SU-DHL-6 (cell line): ENCODE measurements around the gene JPH3.

Experiments used
- EZH2phosphoT487 ChIP-seq: fragments of 200-600 bp; sonication (generic), shearing (Covaris generic); conservative IDR thresholded peaks from 2 replicates; pipeline ENCODE4 v1.6.1; 2018; ENCODE audit warnings: mild to moderate bottlenecking, antibody characterized with exemption, low read length, moderate library complexity, mixed read lengths
- TF ChIP-seq, protein P1 (sequence below): fragments of 200-600 bp; sonication (generic); IDR thresholded peaks from one replicate; pipeline ENCODE4 v1.5.1; 2017; ENCODE audit warnings: antibody characterized with exemption, mild to moderate bottlenecking, low read length, moderate library complexity; ENCODE audit not compliant: insufficient read depth, poor library complexity, severe bottlenecking

DNA sequence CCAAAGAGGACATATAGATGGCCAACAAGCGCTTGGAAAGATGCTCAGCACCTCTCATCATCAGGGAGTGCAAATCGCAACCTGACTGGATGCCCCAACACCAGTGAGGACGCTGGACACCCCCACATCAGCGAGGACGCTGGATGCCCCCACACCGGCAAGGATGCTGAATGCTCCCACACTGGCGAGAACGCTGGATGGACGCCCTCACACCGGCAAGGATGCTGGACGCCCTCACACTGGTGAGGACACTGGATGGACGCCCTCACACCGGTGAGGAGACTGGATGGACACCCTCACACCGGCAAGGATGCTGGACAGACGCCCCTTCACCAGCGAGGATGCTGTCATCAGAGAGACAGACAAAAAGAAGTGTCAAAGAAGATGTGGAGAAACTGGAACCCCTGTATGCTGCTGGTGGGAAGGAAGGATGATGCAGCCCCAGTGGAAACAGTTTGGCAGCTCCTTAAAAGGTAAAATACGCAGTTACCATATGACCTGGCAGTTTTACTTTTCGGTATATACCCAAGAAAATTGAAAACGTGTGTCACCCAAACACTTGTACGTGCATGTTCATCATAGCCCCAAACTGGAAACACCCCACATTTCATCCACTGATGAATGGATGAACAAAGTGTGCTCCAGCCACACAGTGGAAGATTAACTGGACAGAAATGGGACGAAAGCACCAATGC lies 10.1 kb upstream of the JPH3 start:
- TF ChIP-seq EZH2phosphoT487, result no peak
- TF ChIP-seq, protein P1, sequence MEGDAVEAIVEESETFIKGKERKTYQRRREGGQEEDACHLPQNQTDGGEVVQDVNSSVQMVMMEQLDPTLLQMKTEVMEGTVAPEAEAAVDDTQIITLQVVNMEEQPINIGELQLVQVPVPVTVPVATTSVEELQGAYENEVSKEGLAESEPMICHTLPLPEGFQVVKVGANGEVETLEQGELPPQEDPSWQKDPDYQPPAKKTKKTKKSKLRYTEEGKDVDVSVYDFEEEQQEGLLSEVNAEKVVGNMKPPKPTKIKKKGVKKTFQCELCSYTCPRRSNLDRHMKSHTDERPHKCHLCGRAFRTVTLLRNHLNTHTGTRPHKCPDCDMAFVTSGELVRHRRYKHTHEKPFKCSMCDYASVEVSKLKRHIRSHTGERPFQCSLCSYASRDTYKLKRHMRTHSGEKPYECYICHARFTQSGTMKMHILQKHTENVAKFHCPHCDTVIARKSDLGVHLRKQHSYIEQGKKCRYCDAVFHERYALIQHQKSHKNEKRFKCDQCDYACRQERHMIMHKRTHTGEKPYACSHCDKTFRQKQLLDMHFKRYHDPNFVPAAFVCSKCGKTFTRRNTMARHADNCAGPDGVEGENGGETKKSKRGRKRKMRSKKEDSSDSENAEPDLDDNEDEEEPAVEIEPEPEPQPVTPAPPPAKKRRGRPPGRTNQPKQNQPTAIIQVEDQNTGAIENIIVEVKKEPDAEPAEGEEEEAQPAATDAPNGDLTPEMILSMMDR, result no peak
